Body of pancreas (tissue), 4 donors: ENCODE data around the gene LTBP1. TPM values are rescaled to one million over a fixed set of nuclear protein-coding genes. Genes with fewer than 3 reads are reported as not detected.
A peak's percentile ranks its signal among the peaks of the same experiment; 100 is the strongest.
"Not testable (repeated sequence)": the region's sequence is repeated elsewhere in the genome, so short reads cannot be mapped to it uniquely, and the experiment has no call there.

ENCODE experiments used
- ATAC-seq: fragments of 150-250 bp; one replicate; pipeline ENCODE4 v1.9.1; 2016
- DNase-seq, 4 donors: peaks; one replicate each; pipeline ENCODE4 v3.0.0-alpha.2; 2019
- H3K27ac ChIP-seq, 4 donors: fragments of 200-600 bp; sonication (generic); 1 replicate in 3 of 4; 2 replicates in 1 of 4; pipeline versions ENCODE4 v1.5.1 to v1.6.1; 2016 to 2019; ENCODE audit warnings: mild to moderate bottlenecking in 1 of 4, mixed read lengths in 1 of 4, moderate library complexity in 1 of 4
- H3K27me3 ChIP-seq, 2 donors: fragments of 200-600 bp; sonication (generic); one replicate each; pipeline ENCODE4 v1.6.0; 2016; ENCODE audit warnings: mild to moderate bottlenecking in 1 of 2
- H3K36me3 ChIP-seq, 2 donors: fragments of 200-600 bp; sonication (generic); replicated peaks in 1 of 2; 2 replicates each; pipeline ENCODE4 v1.5.1; 2016; ENCODE audit warnings: low read depth in 2 of 2; ENCODE audit not compliant: insufficient read depth in 1 of 2
- H3K4me1 ChIP-seq: fragments of 200-600 bp; sonication (generic); one replicate; pipeline ENCODE4 v1.6.0; 2016
- H3K4me3 ChIP-seq, 2 donors: fragments of 200-600 bp; sonication (generic); 1 replicate in 1 of 2; 2 replicates in 1 of 2; pipeline ENCODE4 v1.5.1; 2016 to 2019
- H3K9me3 ChIP-seq, 3 donors: fragments of 200-600 bp; sonication (generic); 1 replicate in 2 of 3; 2 replicates in 1 of 3; pipeline ENCODE4 v1.5.1; 2016
- POLR2A ChIP-seq, 3 donors: fragments of 450-650 bp; IDR thresholded peaks; one replicate each; pipeline ENCODE4 v1.6.1; 2016; ENCODE audit warnings: antibody characterized with exemption in 3 of 3, mild to moderate bottlenecking in 2 of 3
- WGBS, 2 donors: methylation state at CpG; one replicate each; pipeline ENCODE4 v1.1.5; 2017; 5-methylcytosine and 5-hydroxymethylcytosine counted together
- intact Hi-C: fragments of 100-400 bp; cut with DNase I; formaldehyde crosslinking; loops from one replicate; pipeline ENCODE4 v1.15.1; 2023
- total RNA-seq, 2 donors: library from RNA; depleted of rRNA; stranded (reverse); fragments of >200 nt; gene quantifications; one replicate each; pipeline ENCODE4 v1.1.0, GENCODE V29; 2016
- TF ChIP-seq, protein P1 (sequence below), 7 experiments: fragments of 450-650 bp in 4 of 7; fragments of 200-600 bp in 3 of 7; sonication (generic) in 3 of 7; IDR thresholded peaks; one replicate each; pipeline ENCODE4 v1.5.1; 2016 to 2019; ENCODE audit warnings: antibody characterized with exemption in 7 of 7

The LTBP1 gene
- total RNA-seq, 2 donors from 2014 or later, result 8.8 to 10.2 TPM

DNA sequence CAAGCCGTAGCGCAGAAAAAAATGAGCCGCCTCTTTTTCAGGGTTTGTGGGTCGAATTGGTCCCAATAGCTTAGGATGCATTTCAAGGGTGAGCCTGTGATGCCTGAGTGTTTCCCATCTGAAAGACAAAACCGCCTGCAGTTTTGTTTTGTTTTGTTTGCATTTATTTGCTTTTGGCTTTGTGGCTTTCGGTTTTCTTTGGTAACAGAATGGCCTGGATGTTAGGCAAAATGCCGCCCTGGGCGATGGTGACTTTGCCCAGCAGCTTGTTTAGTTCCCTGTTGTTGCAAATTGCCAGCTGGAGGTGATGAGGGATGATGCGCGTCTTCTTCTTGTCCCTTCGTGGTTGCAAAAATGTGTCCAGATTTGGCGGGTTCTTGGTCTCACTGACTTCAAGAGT is 109.4 kb downstream of the LTBP1 start:
- Histone ChIP-seq H3K36me3 (no peaks in the 10 kb centered on the region), H3K4me3 (no peak overlapping the region), H3K4me1 (peaks cover 11% of the 10 kb centered on the region), H3K9me3 (peaks cover 0 to 2% (median 0%) of the 10 kb centered on the region in 3 donors), H3K27ac (no peak overlapping the region), H3K27me3 (no peaks in the 10 kb centered on the region)
- DNase-seq (no peak), ATAC-seq (no peak)
- TF ChIP-seq, protein P1, sequence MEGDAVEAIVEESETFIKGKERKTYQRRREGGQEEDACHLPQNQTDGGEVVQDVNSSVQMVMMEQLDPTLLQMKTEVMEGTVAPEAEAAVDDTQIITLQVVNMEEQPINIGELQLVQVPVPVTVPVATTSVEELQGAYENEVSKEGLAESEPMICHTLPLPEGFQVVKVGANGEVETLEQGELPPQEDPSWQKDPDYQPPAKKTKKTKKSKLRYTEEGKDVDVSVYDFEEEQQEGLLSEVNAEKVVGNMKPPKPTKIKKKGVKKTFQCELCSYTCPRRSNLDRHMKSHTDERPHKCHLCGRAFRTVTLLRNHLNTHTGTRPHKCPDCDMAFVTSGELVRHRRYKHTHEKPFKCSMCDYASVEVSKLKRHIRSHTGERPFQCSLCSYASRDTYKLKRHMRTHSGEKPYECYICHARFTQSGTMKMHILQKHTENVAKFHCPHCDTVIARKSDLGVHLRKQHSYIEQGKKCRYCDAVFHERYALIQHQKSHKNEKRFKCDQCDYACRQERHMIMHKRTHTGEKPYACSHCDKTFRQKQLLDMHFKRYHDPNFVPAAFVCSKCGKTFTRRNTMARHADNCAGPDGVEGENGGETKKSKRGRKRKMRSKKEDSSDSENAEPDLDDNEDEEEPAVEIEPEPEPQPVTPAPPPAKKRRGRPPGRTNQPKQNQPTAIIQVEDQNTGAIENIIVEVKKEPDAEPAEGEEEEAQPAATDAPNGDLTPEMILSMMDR (IDR thresholded peaks at IDR 0.05), result no peak
- no peak for TF ChIP-seq POLR2A (IDR thresholded peaks at IDR 0.05)
- intact Hi-C loops, result no loop called here
- 80 to 98% methylated on average over 12 of the region's 12 CpGs for WGBS, 2 donors

DNA sequence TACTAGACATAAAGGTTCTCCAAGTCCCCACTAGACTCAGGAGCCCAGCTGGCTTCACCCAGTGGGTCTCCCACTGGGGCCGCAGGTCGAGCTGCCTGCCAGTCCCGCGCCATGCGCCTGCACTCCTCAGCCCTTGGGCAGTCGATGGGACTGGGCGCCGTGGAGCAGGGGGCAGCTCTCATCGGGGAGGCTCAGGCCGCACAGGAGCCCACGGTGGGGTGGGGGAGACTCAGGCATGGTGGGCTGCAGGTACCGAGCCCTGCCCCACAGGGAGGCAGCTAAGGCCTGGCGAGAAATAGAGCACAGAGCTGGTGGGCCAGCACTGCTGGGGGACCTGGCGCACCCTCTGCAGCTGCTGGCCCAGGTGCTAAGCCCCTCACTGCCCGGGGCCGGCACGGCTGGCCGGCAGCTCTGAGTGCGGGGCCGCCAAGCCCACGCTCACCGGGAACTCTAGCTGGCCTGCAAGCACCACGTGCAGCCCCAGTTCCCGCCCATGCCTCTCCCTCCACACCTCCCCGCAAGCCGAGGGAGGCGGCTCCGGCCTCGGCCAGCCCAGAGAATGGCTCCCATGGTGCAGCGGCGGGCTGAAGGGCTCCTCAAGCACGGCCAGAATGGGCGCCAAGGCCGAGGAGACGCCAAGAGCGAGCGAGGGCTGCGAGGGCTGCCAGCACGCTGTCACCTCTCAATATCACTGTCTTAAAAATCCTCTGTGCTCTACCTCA is 110.7 kb downstream of the LTBP1 start:
- H3K27me3 ChIP-seq, H3K27ac ChIP-seq, H3K36me3 ChIP-seq, DNase-seq, ATAC-seq, H3K4me3 ChIP-seq, H3K9me3 ChIP-seq, intact Hi-C loops: not testable (repeated sequence)
- peaks cover 11% of the 10 kb centered on the region for H3K4me1 ChIP-seq
- 94 to 95% methylated on average over 11 to 34 of the region's 39 CpGs for WGBS, 2 donors

DNA sequence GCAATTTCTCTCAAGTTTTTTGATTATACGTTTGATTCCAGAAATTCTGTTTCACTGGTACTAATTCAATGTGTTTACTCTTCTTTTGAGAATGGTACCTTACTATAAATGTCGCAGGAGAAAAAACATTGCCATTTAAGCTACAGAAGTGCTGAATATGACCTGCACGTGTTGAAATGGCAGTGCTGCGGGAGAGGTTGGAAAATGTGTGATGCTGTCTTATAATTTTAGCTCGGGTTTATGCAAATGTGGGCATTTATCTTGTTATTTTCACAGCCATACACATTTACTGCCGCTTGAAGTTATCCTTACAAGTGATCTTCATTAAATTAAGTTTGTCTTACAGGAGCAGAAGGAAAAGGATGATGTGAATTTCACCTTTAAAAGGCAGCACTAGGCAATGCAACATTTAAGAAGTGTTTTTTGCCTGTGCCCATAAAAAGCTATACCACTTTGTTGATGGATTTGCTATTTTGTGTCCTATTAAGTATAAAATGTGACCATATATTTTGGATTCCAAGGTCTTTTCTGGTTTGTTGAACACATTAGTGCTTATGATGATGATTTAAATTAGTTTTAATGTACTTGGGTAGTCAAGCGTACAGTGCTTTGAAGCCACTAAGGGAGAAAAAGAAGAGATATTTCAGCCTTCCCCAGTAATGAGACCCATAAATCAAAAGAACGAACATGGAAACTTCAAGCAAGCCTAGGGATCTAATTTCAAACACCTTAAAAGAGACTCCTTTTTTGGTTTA is 112.1 kb downstream of the LTBP1 start:
- intact Hi-C loops, result no loop called here
- no peak for DNase-seq

DNA sequence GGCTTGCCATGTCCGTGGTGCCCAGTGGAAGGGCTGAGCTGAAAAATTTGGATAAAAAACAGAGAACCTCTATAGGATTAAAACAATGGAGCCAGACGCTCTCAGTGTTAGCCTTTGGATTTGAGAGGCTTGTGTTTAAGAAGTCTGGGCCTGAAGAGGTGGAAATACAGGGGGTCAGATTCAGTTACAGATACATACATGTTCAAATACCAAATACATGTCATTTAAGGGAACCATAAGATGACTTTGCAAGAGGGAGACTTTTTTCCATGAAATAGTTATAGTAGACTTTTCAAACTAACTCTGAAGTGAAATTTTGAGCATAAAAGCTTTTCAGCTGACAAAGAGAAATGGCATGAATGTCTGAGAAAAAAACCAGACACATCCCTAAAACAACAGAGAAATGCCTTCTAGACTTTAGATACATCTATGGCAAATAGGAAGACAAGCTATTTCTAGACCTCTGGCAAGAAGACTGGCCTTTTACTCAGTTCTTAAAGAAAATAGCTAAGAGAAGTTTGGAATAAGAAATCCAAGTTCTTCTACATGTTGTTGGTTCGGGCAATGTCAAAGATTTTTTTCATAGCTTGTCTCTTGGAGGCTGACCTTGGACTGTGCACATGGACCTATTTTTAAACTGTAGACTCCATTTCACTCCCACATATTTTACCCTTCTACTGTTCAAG is 112.9 kb downstream of the LTBP1 start:
- intact Hi-C loops, result no loop called here
- TF ChIP-seq POLR2A (IDR thresholded peaks at IDR 0.05), result no peak
- TF ChIP-seq, protein P1 (IDR thresholded peaks at IDR 0.05), result no peak
- ATAC-seq, result peak; percentile 34

More for the DNA sequence above, 112.1 kb downstream of the LTBP1 start:
- Histone ChIP-seq H3K9me3 (peaks cover 0 to 2% (median 0%) of the 10 kb centered on the region in 3 donors), H3K4me1 (peaks cover 11% of the 10 kb centered on the region), H3K4me3 (no peak overlapping the region), H3K27me3 (no peaks in the 10 kb centered on the region), H3K27ac (no peak overlapping the region), H3K36me3 (no peaks in the 10 kb centered on the region)
- 84 to 92% methylated on average over 8 of the region's 8 CpGs for WGBS, 2 donors
- TF ChIP-seq, protein P1 (IDR thresholded peaks at IDR 0.05), result no peak
- TF ChIP-seq POLR2A (IDR thresholded peaks at IDR 0.05), result no peak
- ATAC-seq, result no peak

DNA sequence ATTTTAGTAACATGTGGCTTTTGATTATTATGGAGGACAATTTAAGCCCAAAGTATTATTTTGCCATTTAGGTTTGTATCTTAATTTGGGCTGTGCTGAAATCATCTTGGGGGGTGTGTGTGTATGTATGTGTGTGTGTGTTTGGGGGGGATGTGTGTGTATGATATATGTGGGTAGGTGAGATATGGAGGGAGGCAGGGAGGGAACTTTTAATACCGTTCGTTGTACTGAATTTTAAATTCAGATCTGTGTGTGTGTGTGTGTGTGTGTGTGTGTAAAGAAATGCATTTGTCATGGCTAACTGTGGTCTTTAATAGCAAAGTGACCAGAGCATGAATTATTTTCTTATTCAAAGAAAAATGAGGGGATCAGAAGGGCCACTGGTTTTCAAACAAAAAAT is 113.7 kb downstream of the LTBP1 start:
- ATAC-seq (no peak), DNase-seq (no peak)
- H3K4me1 ChIP-seq, result peaks cover 17% of the 10 kb centered on the region
- TF ChIP-seq, protein P1 (IDR thresholded peaks at IDR 0.05), result no peak
- TF ChIP-seq POLR2A (IDR thresholded peaks at IDR 0.05), result no peak
- H3K27ac ChIP-seq, result peak overlapping the region in 3 of 4 donors; percentile 1 to 31 (median 22)
- H3K27me3 ChIP-seq, result no peaks in the 10 kb centered on the region
- 26 to 31% methylated on average over 2 of the region's 2 CpGs for WGBS, 2 donors
- H3K36me3 ChIP-seq, result no peaks in the 10 kb centered on the region
- H3K9me3 ChIP-seq, result peaks cover 0 to 2% (median 0%) of the 10 kb centered on the region in 3 donors
- intact Hi-C loops, result no loop called here
- no peak overlapping the region for H3K4me3 ChIP-seq

More for the DNA sequence above, 112.9 kb downstream of the LTBP1 start:
- Histone ChIP-seq H3K4me3 (no peak overlapping the region), H3K27ac (peak overlapping the region in 3 of 4 donors; percentile 1 to 31 (median 22)), H3K27me3 (no peaks in the 10 kb centered on the region), H3K9me3 (peaks cover 0 to 2% (median 0%) of the 10 kb centered on the region in 3 donors), H3K4me1 (peaks cover 11% of the 10 kb centered on the region), H3K36me3 (no peaks in the 10 kb centered on the region)
- WGBS, 2 donors, result 65 to 69% methylated on average over 3 of the region's 3 CpGs
- peak in 1 of 4 donors; percentile 17 for DNase-seq
